MM.1S (cell line): ENCODE measurements around the gene SLC7A9.
"Not testable (repeated sequence)": the region's sequence is repeated elsewhere in the genome, so short reads cannot be mapped to it uniquely, and the experiment has no call there.

Experiments
- DNase-seq: peaks from one replicate; pipeline ENCODE4 v3.0.0-alpha.2; 2015
- H2AFZ ChIP-seq: fragments of 300-600 bp; sonication (generic); 2 replicates; pipeline ENCODE4 v1.6.0; 2016; ENCODE audit warnings: antibody characterized with exemption, low read length
- H3F3A ChIP-seq: fragments of 300-600 bp; sonication (generic); 2 replicates; pipeline ENCODE4 v1.6.1; 2016; ENCODE audit warnings: mild to moderate bottlenecking, antibody characterized with exemption, low read length, moderate library complexity, mixed read lengths; ENCODE audit not compliant: insufficient read depth
- H3K27ac ChIP-seq: fragments of 300-600 bp; sonication (generic); 2 replicates; pipeline ENCODE4 v1.5.1; 2016; ENCODE audit warnings: mild to moderate bottlenecking, low read length
- H3K27me3 ChIP-seq: fragments of 300-600 bp; sonication (generic); replicated peaks from 2 replicates; pipeline ENCODE4 v1.6.0; 2016; ENCODE audit warnings: low read length; ENCODE audit not compliant: insufficient read depth
- H3K36me3 ChIP-seq: fragments of 300-600 bp; sonication (generic); replicated peaks from 2 replicates; pipeline ENCODE4 v1.6.1; 2016; ENCODE audit warnings: mild to moderate bottlenecking, low read length, mixed read lengths; ENCODE audit not compliant: insufficient read depth
- H3K4me1 ChIP-seq: fragments of 300-600 bp; sonication (generic); 2 replicates; pipeline ENCODE4 v1.6.1; 2016; ENCODE audit warnings: low read length, mixed read lengths
- H3K4me2 ChIP-seq: fragments of 300-600 bp; sonication (generic); 2 replicates; pipeline ENCODE4 v1.6.0; 2016; ENCODE audit warnings: low read depth, low read length
- H3K4me3 ChIP-seq: fragments of 300-600 bp; sonication (generic); 2 replicates; pipeline ENCODE4 v1.5.1; 2016; ENCODE audit warnings: low read length, mixed read lengths
- H3K79me2 ChIP-seq: fragments of 300-600 bp; sonication (generic); 2 replicates; pipeline ENCODE4 v1.6.1; 2016; ENCODE audit warnings: mixed run types, low read length, mixed read lengths
- H3K9ac ChIP-seq: fragments of 300-600 bp; sonication (generic); 2 replicates; pipeline ENCODE4 v1.6.1; 2016; ENCODE audit warnings: low read length, mixed read lengths
- H3K9me2 ChIP-seq: fragments of 300-600 bp; sonication (generic); replicated peaks from 2 replicates; pipeline ENCODE4 v1.6.1; 2016; ENCODE audit warnings: mild to moderate bottlenecking, low read length, mixed read lengths; ENCODE audit not compliant: insufficient read depth
- H3K9me3 ChIP-seq: fragments of 300-600 bp; sonication (generic); replicated peaks from 2 replicates; pipeline ENCODE4 v1.6.1; 2016; ENCODE audit warnings: mild to moderate bottlenecking, low read length, mixed read lengths; ENCODE audit not compliant: insufficient read depth
- H4K20me1 ChIP-seq: fragments of 300-600 bp; sonication (generic); 2 replicates; pipeline ENCODE4 v1.6.1; 2016; ENCODE audit warnings: mild to moderate bottlenecking, low read length, moderate library complexity, mixed read lengths; ENCODE audit not compliant: insufficient read depth
- CTCF ChIP-seq: fragments of 300-600 bp; sonication (generic); IDR thresholded peaks from 2 replicates; pipeline ENCODE4 v1.5.1; 2016; ENCODE audit warnings: antibody characterized with exemption, low read length, mixed read lengths
- EZH2 ChIP-seq: fragments of 300-600 bp; sonication (generic); optimal IDR thresholded peaks from 2 replicates; pipeline ENCODE3; 2017; ENCODE audit warnings: low read depth, mild to moderate bottlenecking, antibody characterized with exemption, low read length, mixed read lengths
- EZH2phosphoT487 ChIP-seq: fragments of 300-600 bp; sonication (generic); IDR thresholded peaks from 2 replicates; pipeline ENCODE4 v1.6.1; 2018; ENCODE audit warnings: antibody characterized with exemption, low read length

The SLC7A9 gene

DNA sequence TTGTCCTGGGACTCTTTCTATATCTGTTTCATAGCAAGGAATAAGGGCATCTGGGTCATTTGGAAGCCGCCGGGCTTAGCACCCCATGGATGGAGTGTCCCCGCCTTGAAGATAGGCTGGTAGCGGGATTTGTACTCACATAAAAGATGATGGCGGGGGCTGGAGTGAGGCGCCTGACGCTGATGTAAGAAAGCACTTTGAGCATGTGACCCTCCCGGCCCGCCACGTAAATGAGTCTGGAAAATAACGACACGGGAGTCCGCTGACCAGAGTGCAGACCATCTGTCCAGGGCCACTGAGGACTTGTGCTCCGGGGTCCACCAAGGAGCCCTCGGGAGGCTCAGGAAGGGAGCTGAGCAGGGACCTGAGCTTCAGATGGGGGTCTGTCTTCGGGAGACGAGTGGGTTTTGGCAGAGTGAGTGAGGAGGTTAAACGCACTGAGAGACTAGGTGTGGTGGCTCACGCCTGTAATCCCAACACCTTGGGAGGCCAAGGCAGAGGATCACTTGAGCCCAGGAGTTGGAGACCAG, 25.8 kb downstream of the SLC7A9 start:
- no peak overlapping the region for H3K9ac ChIP-seq
- DNase-seq: no peak
- H3K4me2 ChIP-seq: no peak overlapping the region
- TF ChIP-seq CTCF: no peak
- no peak for TF ChIP-seq EZH2phosphoT487
- TF ChIP-seq EZH2: no peak
- no peaks in the 10 kb centered on the region for H4K20me1 ChIP-seq
- H3K79me2 ChIP-seq: no peaks in the 10 kb centered on the region
- H3K27ac ChIP-seq: no peak overlapping the region
- no peak overlapping the region for H3K4me3 ChIP-seq
- H3K4me1 ChIP-seq: no peaks in the 10 kb centered on the region
- no peaks in the 10 kb centered on the region for H3K27me3 ChIP-seq
- no peak overlapping the region for H2AFZ ChIP-seq
- no peaks in the 10 kb centered on the region for H3K9me2 ChIP-seq
- H3K36me3 ChIP-seq: no peaks in the 10 kb centered on the region
- H3K9me3 ChIP-seq: no peaks in the 10 kb centered on the region
- no peaks in the 10 kb centered on the region for H3F3A ChIP-seq

DNA sequence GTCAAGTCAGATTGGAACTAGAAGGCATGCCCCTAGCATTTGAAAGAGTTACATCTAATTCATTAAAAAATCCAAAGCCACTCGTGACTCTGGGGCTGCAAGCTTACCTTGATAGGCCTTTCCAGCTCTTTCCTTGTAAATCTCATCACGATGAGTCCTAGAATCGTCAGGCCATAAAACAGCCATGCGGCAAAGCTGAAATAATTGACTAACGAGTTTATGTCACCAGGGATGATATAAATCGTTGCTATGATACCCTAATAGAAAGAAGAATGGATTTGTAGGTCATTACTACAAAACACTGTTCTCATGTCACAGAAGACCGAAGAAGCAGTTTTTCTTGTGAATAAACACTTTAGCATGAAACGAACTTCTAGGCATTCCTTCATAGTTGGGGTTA, 27.5 kb downstream of the SLC7A9 start:
- TF ChIP-seq EZH2: no peak
- no peak for TF ChIP-seq EZH2phosphoT487
- TF ChIP-seq CTCF: no peak
- H3K4me3 ChIP-seq: no peak overlapping the region
- H2AFZ ChIP-seq: no peak overlapping the region
- H3K36me3 ChIP-seq: no peaks in the 10 kb centered on the region
- no peak overlapping the region for H3K4me2 ChIP-seq
- no peak for DNase-seq
- H3K27ac ChIP-seq: no peak overlapping the region
- H3K27me3 ChIP-seq: no peaks in the 10 kb centered on the region
- no peaks in the 10 kb centered on the region for H3K79me2 ChIP-seq
- H3K4me1 ChIP-seq: no peaks in the 10 kb centered on the region
- H3K9ac ChIP-seq: no peak overlapping the region
- no peaks in the 10 kb centered on the region for H3K9me2 ChIP-seq
- H3K9me3 ChIP-seq: no peaks in the 10 kb centered on the region
- H3F3A ChIP-seq: no peaks in the 10 kb centered on the region
- H4K20me1 ChIP-seq: no peaks in the 10 kb centered on the region

- TF ChIP-seq EZH2phosphoT487: no peak
- no peak for TF ChIP-seq CTCF
- Histone ChIP-seq H3K27me3 (no peaks in the 10 kb centered on the region), H3K36me3 (no peaks in the 10 kb centered on the region), H3K27ac (no peak overlapping the region), H3K9me3 (no peaks in the 10 kb centered on the region), H3K9ac (no peak overlapping the region), H3K4me1 (no peaks in the 10 kb centered on the region), H3K79me2 (no peaks in the 10 kb centered on the region), H4K20me1 (no peaks in the 10 kb centered on the region), H3F3A (no peaks in the 10 kb centered on the region), H2AFZ (no peak overlapping the region), H3K9me2 (no peaks in the 10 kb centered on the region), H3K4me3 (no peak overlapping the region), H3K4me2 (no peak overlapping the region)
- no peak for DNase-seq
Observed at GRCh38 chr19:32837531-32837930, 32.0 kb downstream of the SLC7A9 start.

- H3K27ac ChIP-seq, H3K9me2 ChIP-seq, H3K9ac ChIP-seq, H3K9me3 ChIP-seq, H3F3A ChIP-seq, H3K27me3 ChIP-seq, H3K36me3 ChIP-seq, H2AFZ ChIP-seq, H3K4me3 ChIP-seq, H3K4me2 ChIP-seq, H3K79me2 ChIP-seq, H3K4me1 ChIP-seq, DNase-seq, H4K20me1 ChIP-seq: not testable (repeated sequence)
Observed at GRCh38 chr19:32833388-32833787, 36.2 kb downstream of the SLC7A9 start.

DNA sequence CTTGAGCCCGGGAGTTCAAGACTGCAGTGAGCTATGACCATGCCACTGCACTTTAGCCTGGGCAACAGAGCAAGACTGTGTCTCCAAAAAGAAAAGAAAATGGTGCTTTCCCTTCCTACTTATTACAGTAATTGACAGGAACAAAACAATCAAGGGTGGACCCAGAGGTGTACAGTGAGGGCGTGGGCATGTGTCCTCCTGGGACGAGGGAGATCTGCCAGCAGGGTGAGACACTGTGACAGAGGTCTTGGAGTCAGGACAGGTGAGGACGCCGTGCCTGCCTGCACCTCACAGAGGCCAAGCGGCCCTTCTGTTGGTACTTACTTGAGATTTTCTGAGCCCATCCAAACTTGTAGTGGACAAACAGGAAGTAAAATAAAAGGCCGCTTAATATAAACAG, 36.7 kb downstream of the SLC7A9 start:
- H3K79me2 ChIP-seq, H3K9me3 ChIP-seq, H3K27me3 ChIP-seq, H3F3A ChIP-seq, H3K4me1 ChIP-seq, H3K4me2 ChIP-seq, H2AFZ ChIP-seq, DNase-seq, H3K9me2 ChIP-seq, H3K27ac ChIP-seq, H4K20me1 ChIP-seq, H3K36me3 ChIP-seq, H3K4me3 ChIP-seq, H3K9ac ChIP-seq: not testable (repeated sequence)

DNA sequence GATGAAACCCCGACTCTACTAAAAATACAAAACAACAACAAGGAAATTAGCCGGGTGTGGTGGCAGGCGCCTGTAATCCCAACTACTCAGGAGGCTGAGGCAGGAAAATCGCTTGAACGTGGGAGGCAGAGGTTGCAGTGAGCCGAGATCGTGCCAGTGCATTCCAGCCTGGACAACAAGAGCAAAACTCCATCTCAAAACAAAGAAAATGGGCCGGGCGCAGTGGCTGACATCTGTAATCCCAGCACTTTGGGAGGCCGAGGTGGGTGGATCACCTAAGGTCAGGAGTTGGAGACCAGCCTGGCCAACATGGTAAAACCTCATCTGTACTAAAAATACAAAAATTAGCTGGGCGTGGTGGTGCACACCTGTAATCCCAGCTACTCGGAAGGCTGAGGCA, 37.5 kb downstream of the SLC7A9 start:
- not testable (repeated sequence) for H4K20me1 ChIP-seq, DNase-seq, H3K4me2 ChIP-seq, H3K4me1 ChIP-seq, H3F3A ChIP-seq, H3K27me3 ChIP-seq, H2AFZ ChIP-seq, H3K27ac ChIP-seq, H3K4me3 ChIP-seq, H3K9me3 ChIP-seq, H3K9ac ChIP-seq, H3K36me3 ChIP-seq, H3K9me2 ChIP-seq, H3K79me2 ChIP-seq
